UCSD-AML1 (cell line): ENCODE results near the gene STAB1.
A peak's percentile ranks its signal among the peaks of the same experiment; 100 is the strongest.

Experiments
- DNase-seq: peaks from one replicate; lab custom pipeline; 2025; ENCODE audit not compliant: unreplicated experiment; lab: John Stamatoyannopoulos, UW

STAB1 gene

DNA sequence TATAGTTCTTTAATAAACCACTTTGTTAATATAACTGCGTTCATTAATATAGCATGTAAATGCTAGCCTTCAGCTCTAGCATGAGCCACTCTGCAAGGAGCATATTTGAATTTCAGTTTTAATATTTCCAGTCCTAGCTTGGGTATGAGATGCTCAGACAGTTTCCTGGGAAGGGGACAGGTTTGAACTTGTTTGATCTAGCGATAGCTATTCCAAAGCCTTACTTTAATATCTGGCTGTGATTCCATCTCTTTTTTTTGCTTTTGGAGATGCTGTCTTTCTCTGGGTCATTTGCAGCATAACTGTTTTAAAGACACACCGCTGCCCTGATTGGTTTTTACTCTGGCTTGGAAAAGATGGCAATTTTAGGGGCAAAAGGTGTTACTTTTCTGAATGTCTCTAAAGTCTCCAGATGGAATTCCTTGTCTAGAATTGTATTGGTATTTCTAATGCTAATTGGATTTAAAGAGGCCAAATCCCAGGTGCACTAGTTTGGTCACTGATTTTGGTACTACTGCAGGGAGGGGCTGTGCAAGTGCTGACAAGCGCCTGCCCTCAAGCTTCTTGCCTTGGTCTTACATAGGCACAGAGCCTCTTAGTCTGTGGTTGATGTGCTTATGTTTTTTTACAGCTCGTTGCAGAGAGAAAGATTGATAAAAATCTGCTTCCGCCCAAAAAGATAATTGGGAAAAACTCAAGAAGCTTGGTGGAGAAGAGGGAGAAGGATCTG lies 36.9 kb upstream of the STAB1 start:
- no peak for DNase-seq

DNA sequence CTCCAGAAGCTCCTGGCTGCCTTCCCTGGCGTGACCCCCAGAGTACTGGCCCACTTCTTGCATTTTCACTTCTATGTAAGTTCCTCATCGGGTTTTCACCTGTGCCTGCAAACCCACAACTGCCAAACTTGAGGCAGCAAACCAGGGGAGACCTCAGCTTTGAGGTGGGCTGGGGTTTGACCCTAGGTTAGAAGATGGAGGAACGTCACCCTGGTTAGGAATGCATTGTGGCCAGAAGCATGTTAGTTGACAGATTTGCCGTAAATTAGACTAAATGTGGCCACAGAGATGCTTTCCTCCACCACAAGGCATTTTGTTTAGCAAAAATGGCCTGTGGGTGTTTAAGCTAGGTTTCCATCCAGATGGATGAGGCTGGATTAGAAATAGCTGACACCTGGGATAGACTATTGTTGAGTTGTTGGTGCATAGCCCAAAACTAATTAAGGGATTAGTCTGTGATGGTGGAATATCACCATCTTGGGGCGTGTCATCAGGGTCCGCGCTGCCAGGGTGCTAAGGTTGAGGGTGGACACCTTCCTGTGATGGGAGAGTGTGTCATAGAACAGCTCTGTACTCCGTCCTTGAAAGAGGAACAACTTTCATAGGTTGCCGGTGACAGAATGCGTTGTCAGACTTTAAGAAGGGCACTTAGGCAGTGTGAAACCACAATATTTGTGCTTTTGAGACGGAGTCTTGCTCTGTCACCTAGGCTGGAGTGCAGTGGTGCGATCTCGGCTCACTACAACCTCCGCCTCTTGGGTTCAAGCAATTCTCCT lies 36.2 kb upstream of the STAB1 start:
- no peak for DNase-seq

- DNase-seq: no peak
These were observed 33.3 kb upstream of the STAB1 start for GRCh38 chr3:52461874-52462273.

DNA sequence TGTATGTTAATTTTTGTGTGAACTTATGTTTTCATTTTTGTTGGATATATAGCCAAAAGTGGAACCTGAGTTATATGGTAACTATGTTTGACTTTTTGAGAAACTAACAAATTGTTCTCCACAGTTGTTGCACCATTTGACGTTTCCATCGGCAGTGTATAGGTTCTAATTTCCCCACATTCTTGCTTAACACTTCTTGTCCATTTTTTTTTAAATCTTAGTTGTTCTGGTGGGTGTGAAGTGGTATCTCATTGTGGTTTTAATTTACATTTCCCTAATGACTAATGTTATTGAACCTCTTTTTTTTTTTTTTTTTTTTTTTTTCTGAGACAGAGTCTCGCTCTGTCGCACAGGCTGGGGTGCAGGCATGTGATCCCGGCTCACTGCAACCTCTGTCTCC lies 31.7 kb upstream of the STAB1 start:
- DNase-seq: no peak

DNA sequence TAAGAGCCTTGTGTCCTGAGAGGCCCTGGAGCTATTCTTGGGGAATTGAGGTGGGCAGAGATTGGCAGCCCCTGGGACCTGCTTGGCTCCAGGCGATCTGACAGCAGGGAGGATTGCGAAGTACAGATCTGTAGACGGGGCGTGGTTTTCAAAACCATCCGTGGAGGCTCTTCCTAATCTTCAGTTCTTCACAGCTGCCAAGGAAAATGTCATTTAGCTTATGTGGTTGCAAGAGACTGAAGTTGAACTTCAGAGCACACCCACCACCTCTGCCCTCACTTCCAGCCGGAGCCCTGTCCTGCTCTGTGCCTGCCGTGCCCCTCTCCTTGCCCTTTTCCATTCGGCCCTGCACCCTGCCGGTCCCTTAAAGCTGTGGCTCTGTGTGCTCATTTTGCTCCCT lies 26.8 kb upstream of the STAB1 start:
- no peak for DNase-seq

DNA sequence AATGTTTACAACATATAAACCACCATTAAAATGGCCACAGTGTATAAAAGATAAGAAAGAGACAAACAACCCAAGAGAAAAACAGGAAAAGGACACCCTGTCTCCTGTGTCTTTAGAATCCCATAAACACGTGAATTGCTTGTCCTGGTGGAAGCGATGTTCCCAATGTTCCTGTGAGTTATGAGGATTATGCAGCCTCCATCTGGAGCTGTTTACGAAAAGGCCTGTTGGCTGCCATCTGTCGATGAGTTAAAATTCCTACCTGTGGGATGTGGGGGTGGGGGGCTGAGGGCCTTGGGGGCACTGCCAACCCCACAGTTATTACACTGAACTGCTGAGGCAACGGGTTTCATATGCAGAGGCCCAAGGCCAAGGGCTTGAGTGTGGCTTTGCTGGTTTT lies 26.1 kb upstream of the STAB1 start:
- no peak for DNase-seq

- DNase-seq: no peak
These were observed 24.2 kb upstream of the STAB1 start for GRCh38 chr3:52470920-52471319.

- DNase-seq: peak; percentile 74
These were observed 23.5 kb upstream of the STAB1 start for GRCh38 chr3:52471371-52472238.

GRCh38 chr3:52472239-52473000 lies 22.7 kb upstream of the STAB1 start:
- no peak for DNase-seq

GRCh38 chr3:52473026-52473425 lies 22.1 kb upstream of the STAB1 start:
- DNase-seq: no peak

- no peak for DNase-seq
These were observed 17.9 kb upstream of the STAB1 start for GRCh38 chr3:52477076-52477795.

DNA sequence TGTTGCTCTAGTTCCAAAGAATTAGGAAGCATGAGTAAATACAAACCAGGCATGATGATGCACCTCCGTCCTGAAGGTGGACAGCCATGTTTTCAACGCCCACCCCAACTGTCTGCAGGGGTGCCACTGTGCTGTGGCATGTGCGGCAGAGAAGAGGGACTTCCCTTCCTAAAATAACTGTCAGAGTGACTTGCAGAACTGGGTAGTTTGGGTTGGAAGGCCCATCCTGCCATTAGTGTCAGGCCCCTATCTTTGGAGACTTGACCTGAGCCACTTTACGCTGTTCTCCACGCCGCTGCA lies 17.4 kb upstream of the STAB1 start:
- no peak for DNase-seq

GRCh38 chr3:52479037-52479876 lies 15.9 kb upstream of the STAB1 start:
- no peak for DNase-seq

GRCh38 chr3:52479877-52480575 lies 15.1 kb upstream of the STAB1 start:
- no peak for DNase-seq

DNA sequence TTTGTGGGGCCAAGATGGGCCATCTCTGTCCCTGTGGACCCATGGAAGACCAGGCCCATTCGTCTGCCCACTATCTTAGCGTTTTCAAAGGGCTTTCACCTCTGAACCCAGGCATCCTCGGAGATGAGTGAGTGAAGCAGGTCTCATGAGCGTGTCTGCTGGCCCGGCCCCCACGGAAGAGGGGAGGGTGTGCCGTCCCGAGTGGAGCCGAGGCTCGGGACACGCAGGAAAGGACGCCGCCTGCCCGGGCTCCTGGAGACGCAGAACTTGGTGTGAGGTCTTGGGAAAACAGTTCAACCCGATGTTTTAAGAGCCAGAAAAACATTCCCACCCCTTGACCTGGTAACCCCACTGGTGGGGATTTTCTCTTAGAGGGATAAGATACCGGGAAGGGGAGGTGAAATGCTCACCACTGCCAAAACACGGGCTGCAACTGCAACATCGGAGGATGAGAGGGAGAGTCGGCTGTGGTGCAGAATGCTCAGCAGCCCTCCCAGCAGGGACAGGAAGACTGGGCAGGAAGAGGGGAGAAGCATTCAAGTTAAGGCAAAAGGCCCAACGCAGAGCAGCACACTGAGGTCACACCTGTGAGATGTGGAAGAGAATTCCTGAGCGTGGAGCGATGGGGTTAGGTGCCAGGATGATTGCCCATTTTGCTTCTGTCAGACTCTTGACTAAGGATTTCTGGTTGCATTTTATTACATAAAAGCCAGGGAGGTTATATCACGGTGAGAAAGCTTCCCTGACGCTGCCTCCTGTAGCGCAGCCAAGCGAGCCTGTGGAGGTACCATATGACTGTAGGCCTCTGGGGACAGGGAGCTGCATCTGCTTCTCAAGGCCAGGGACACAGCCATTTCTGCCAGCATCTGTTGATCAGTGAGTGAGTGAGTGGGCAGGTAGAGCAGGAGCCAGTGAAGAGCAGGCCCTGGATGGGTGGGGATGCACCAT lies 14.1 kb upstream of the STAB1 start:
- no peak for DNase-seq

- peak; percentile 17 for DNase-seq
These were observed 13.2 kb upstream of the STAB1 start for GRCh38 chr3:52481819-52482521.

DNA sequence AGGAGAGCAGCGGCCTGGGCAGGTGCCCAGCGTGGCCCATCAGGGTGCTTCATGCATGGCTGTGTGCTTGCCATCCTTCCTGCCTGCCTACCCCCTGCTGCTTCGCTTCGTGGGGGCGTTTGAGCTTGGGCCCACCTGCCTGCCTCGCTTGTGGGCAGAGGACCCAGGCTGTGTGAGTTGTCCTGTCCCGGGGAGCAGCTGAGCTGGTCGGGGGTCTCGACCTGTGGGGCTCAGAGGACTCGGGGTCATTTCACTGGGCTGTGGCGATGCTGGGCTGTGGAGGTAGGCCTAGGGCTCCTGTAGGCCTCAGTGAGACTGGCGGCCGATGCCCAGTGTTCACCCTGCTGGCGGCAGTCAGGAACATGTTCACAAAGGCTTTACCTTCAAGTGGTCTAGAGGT lies 12.1 kb upstream of the STAB1 start:
- no peak for DNase-seq
